HG03469 (cell line): ENCODE results near the gene CALHM1.
"Not testable (repeated sequence)": the region's sequence is repeated elsewhere in the genome, so short reads cannot be mapped to it uniquely, and the experiment has no call there.

Experiments used
- ATAC-seq: cut with Tn5 transposase; IDR thresholded peaks from one replicate; pipeline ENCODE4 v1.9.1; 2021; ENCODE audit warnings: mild to moderate bottlenecking, moderate library complexity, moderate number of reproducible peaks; ENCODE audit not compliant: unreplicated experiment

Gene CALHM1

GRCh38 chr10:103433858-103434257 lies 24.8 kb downstream of the CALHM1 start:
- no peak for ATAC-seq

GRCh38 chr10:103431902-103432301 lies 26.8 kb downstream of the CALHM1 start:
- ATAC-seq: no peak

- no peak for ATAC-seq
These were observed 29.1 kb downstream of the CALHM1 start for GRCh38 chr10:103429647-103430046.

GRCh38 chr10:103428989-103429643 lies 29.6 kb downstream of the CALHM1 start:
- ATAC-seq: no peak

- ATAC-seq: no peak
These were observed 30.8 kb downstream of the CALHM1 start for GRCh38 chr10:103427866-103428265.

- ATAC-seq: no peak
These were observed 35.0 kb downstream of the CALHM1 start for GRCh38 chr10:103423748-103424147.

- no peak for ATAC-seq
These were observed 39.6 kb downstream of the CALHM1 start for GRCh38 chr10:103419101-103419500.

GRCh38 chr10:103417601-103418000 lies 41.1 kb downstream of the CALHM1 start:
- ATAC-seq: no peak

GRCh38 chr10:103417148-103417469 lies 41.6 kb downstream of the CALHM1 start:
- not testable (repeated sequence) for ATAC-seq

- no peak for ATAC-seq
These were observed 42.1 kb downstream of the CALHM1 start for GRCh38 chr10:103416436-103417147.

- no peak for ATAC-seq
These were observed 43.1 kb downstream of the CALHM1 start for GRCh38 chr10:103415581-103415980.

- ATAC-seq: no peak
These were observed 45.1 kb downstream of the CALHM1 start for GRCh38 chr10:103413564-103413963.
